ENCODE measurements around the gene OR51L1. TPM values are rescaled to one million over a fixed set of nuclear protein-coding genes. Genes with fewer than 3 reads are reported as not detected.

Gene OR51L1
- total and polyA plus RNA-seq, 2 of the 4 experiments (the other 2 are of a cell fraction) = not detected

- in situ Hi-C loops (cut with MboI; ENCODE audit: low sequenced_read_pairs) = no loop called here
- H2BK5ac ChIP-seq (ENCODE audit: low read depth, low read length, poor library complexity, severe bottlenecking) = no peak overlapping the region
- no CpG with 5 or more reads among the region's 1 CpG for WGBS, 2 experiments (ENCODE audit: extremely low coverage in 2 of 2, insufficient read length in 1 of 2)
- no peak overlapping the region for H2BK120ac ChIP-seq (ENCODE audit: low read depth, low read length)
- H3K9me3 ChIP-seq (ENCODE audit: control insufficient read depth, insufficient read depth, low read length) = no peaks in the 10 kb centered on the region
- H3K9me1 ChIP-seq (ENCODE audit: insufficient read depth, low read length) = no peaks in the 10 kb centered on the region
- BruUV-seq (replicated peaks) = no TSS peak
- TF ChIP-seq MAFK (IDR thresholded peaks at IDR 0.05; ENCODE audit: low read depth, low read length) (no peak), USF2 (IDR thresholded peaks at IDR 0.05; ENCODE audit: low read depth, low read length) (no peak), ELK1 (IDR thresholded peaks at IDR 0.05; ENCODE audit: borderline replicate concordance, low read depth, low read length) (no peak), SMC3 (IDR thresholded peaks at IDR 0.05; ENCODE audit: low read depth, low read length) (no peak), RAD21 (IDR thresholded peaks at IDR 0.05; ENCODE audit: low read length) (no peak), RFX5 (IDR thresholded peaks at IDR 0.05; ENCODE audit: low read depth, low read length) (no peak), POLR2A (IDR thresholded peaks at IDR 0.05; ENCODE audit: low read depth, low read length) (no peak), NFE2L2 (IDR thresholded peaks at IDR 0.05; ENCODE audit: low read depth, low read length) (no peak), RCOR1 (IDR thresholded peaks at IDR 0.05; ENCODE audit: insufficient replicate concordance, low read length) (no peak), CHD1 (IDR thresholded peaks at IDR 0.05; ENCODE audit: low read depth, low read length) (no peak), MXI1 (IDR thresholded peaks at IDR 0.05; ENCODE audit: borderline replicate concordance, low read depth, low read length) (no peak), CTCF (conservative IDR thresholded peaks at IDR 0.05; ENCODE audit: low read depth, low read length) (no peak), FOS (IDR thresholded peaks at IDR 0.05; ENCODE audit: low read depth, low read length) (no peak), CEBPB (IDR thresholded peaks at IDR 0.05; ENCODE audit: low read depth, low read length) (no peak), BHLHE40 (IDR thresholded peaks at IDR 0.05; ENCODE audit: low read depth, low read length) (no peak), MAZ (IDR thresholded peaks at IDR 0.05; ENCODE audit: borderline replicate concordance, low read depth, low read length) (no peak)
- H3K27me3 ChIP-seq (ENCODE audit: control insufficient read depth, insufficient read depth, low read length) = no peaks in the 10 kb centered on the region; the same call in 1 of the 2 replicates
- no peaks in the 10 kb centered on the region for H3K79me1 ChIP-seq (ENCODE audit: low read depth in 1 of 2, low read length in 2 of 2)
- H3K4me1 ChIP-seq (ENCODE audit: control insufficient read depth, insufficient read depth, low read length) = no peaks in the 10 kb centered on the region
- H4K91ac ChIP-seq (ENCODE audit: insufficient read depth, low read depth, low read length) = no peak overlapping the region
- intact Hi-C loops (cut with micrococcal nuclease) = no loop called here
- H2BK15ac ChIP-seq (ENCODE audit: low read depth, low read length) = no peak overlapping the region
- no peak overlapping the region for H2AK9ac ChIP-seq (replicated peaks; ENCODE audit: low read depth, low read length, poor library complexity)
- H2AFZ ChIP-seq (replicated peaks; ENCODE audit: low read length, poor library complexity) = no peak overlapping the region
- ATAC-seq (ENCODE audit: low read depth) = no peak
- dilution Hi-C loops (cut with HindIII; ENCODE audit: low sequenced_read_pairs, unreplicated experiment) = no loop called here
- H3K27ac ChIP-seq (ENCODE audit: insufficient read depth, low read length) = no peak overlapping the region
- H3K18ac ChIP-seq (ENCODE audit: low read depth, low read length) = no peak overlapping the region
- no peak overlapping the region for H4K8ac ChIP-seq (ENCODE audit: low read depth in 2 of 2, low read length in 2 of 2)
- H4K5ac ChIP-seq (ENCODE audit: low read depth, low read length) = no peak overlapping the region
- H4K20me1 ChIP-seq (ENCODE audit: insufficient read depth, low read length) = no peaks in the 10 kb centered on the region
- no peak overlapping the region for H3K4me3 ChIP-seq (ENCODE audit: insufficient read depth, low read depth, low read length)
- no peaks in the 10 kb centered on the region for H3K36me3 ChIP-seq (ENCODE audit: control insufficient read depth, insufficient read depth, low read length)
- no peak overlapping the region for H3K23ac ChIP-seq (ENCODE audit: low read depth, low read length)
- POLR2A ChIA-PET (ENCODE audit: unreplicated experiment) = no interaction called here
- H3K4me2 ChIP-seq (ENCODE audit: low read depth, low read length) = no peak overlapping the region
- CTCF ChIA-PET = no interaction called here
- H2BK20ac ChIP-seq (ENCODE audit: low read depth, low read length) = no peak overlapping the region
- H3K4ac ChIP-seq (ENCODE audit: low read depth, low read length) = no peak overlapping the region
- DNase-seq = no peak
- no peak overlapping the region for H2AK5ac ChIP-seq (ENCODE audit: low read depth, low read length)
- no peak overlapping the region for H3K14ac ChIP-seq (replicated peaks; ENCODE audit: low read depth, low read length)
- no peak overlapping the region for H3K56ac ChIP-seq (ENCODE audit: extremely low read depth, insufficient read depth, low read length)
- no peak overlapping the region for H3K9ac ChIP-seq (ENCODE audit: low read depth, low read length)
Observed at GRCh38 chr11:4962816-4963215, 31.8 kb upstream of the OR51L1 start.
